C1 segment of cervical spinal cord (tissue), 14 donors: Measurements from ENCODE around the gene ANXA10.
"Not testable (repeated sequence)": the region's sequence is repeated elsewhere in the genome, so short reads cannot be mapped to it uniquely, and the experiment has no call there.

Source experiments
- DNase-seq, 14 donors: peaks; one replicate each; lab custom pipeline; 2025; lab: John Stamatoyannopoulos, UW

ANXA10 gene

GRCh38 chr4:168118116-168118655, 25.8 kb downstream of the ANXA10 start:
- DNase-seq: no peak

GRCh38 chr4:168119100-168119499, 26.8 kb downstream of the ANXA10 start:
- no peak for DNase-seq

GRCh38 chr4:168119890-168120289, 27.6 kb downstream of the ANXA10 start:
- no peak for DNase-seq

- DNase-seq: no peak
Measured at GRCh38 chr4:168120811-168121210, 28.5 kb downstream of the ANXA10 start.

- no peak for DNase-seq
Measured at GRCh38 chr4:168124008-168124641, 31.8 kb downstream of the ANXA10 start.

- no peak for DNase-seq
Measured at GRCh38 chr4:168126952-168127351, 34.6 kb downstream of the ANXA10 start.

GRCh38 chr4:168128601-168129000, 36.3 kb downstream of the ANXA10 start:
- no peak for DNase-seq

- DNase-seq: no peak
Measured at GRCh38 chr4:168129046-168129772, 36.9 kb downstream of the ANXA10 start.

- no peak for DNase-seq
Measured at GRCh38 chr4:168129802-168130201, 37.5 kb downstream of the ANXA10 start.

- no peak for DNase-seq
Measured at GRCh38 chr4:168131196-168131595, 38.9 kb downstream of the ANXA10 start.

GRCh38 chr4:168134651-168135050, 42.3 kb downstream of the ANXA10 start:
- DNase-seq: no peak

GRCh38 chr4:168135860-168136259, 43.5 kb downstream of the ANXA10 start:
- DNase-seq: not testable (repeated sequence)

- not testable (repeated sequence) for DNase-seq
Measured at GRCh38 chr4:168137695-168138094, 45.4 kb downstream of the ANXA10 start.

GRCh38 chr4:168138143-168138542, 45.8 kb downstream of the ANXA10 start:
- no peak for DNase-seq

GRCh38 chr4:168139336-168139735, 47.0 kb downstream of the ANXA10 start:
- DNase-seq: no peak

GRCh38 chr4:168141733-168142132, 49.4 kb downstream of the ANXA10 start:
- DNase-seq: no peak

GRCh38 chr4:168143601-168144000, 51.3 kb downstream of the ANXA10 start:
- no peak for DNase-seq

GRCh38 chr4:168150420-168151050, 58.2 kb downstream of the ANXA10 start:
- no peak for DNase-seq

- DNase-seq: no peak
Measured at GRCh38 chr4:168151327-168151726, 59.0 kb downstream of the ANXA10 start.

GRCh38 chr4:168152837-168153500, 60.6 kb downstream of the ANXA10 start:
- DNase-seq: no peak

GRCh38 chr4:168153596-168154440, 61.5 kb downstream of the ANXA10 start:
- peak in 9 of 14 donors; percentile 1 to 39 (median 5) for DNase-seq
